Gastrocnemius medialis (tissue), 4 donors: ENCODE measurements around the gene WDFY4.

ENCODE experiments used
- CTCF ChIP-seq, 5 experiments: fragments of 450-650 bp in 3 of 5; fragments of 200-600 bp in 2 of 5; sonication (generic) in 2 of 5; IDR thresholded peaks in 4 of 5; conservative IDR thresholded peaks in 1 of 5; 1 replicate in 4 of 5; 2 replicates in 1 of 5; pipeline ENCODE4 v1.5.1; 2016 to 2019; ENCODE audit warnings: antibody characterized with exemption in 5 of 5, mild to moderate bottlenecking in 3 of 5, moderate library complexity in 3 of 5
- POLR2A ChIP-seq, 2 donors: fragments of 450-650 bp; IDR thresholded peaks; one replicate each; pipeline ENCODE4 v1.6.1; 2017; ENCODE audit warnings: antibody characterized with exemption in 2 of 2, mild to moderate bottlenecking in 2 of 2, moderate library complexity in 2 of 2

- TF ChIP-seq POLR2A (IDR thresholded peaks at IDR 0.05): no peak
- TF ChIP-seq CTCF (IDR thresholded peaks at IDR 0.05 in 4 of 5, conservative IDR thresholded peaks at IDR 0.05 in 1 of 5): no peak
Observed at GRCh38 chr10:48895803-48896195, 211.1 kb downstream of the WDFY4 start.
